GM21529 (cell line): ENCODE data around the gene ZBTB42.

Experiments
- ATAC-seq: cut with Tn5 transposase; IDR thresholded peaks from one replicate; pipeline ENCODE4 v1.9.1; 2021; ENCODE audit not compliant: unreplicated experiment

ZBTB42 gene

GRCh38 chr14:104800771-104801519 lies at the start of gene ZBTB42:
Gene ZBTB42, plus strand, starts transcription at chr14:104801101. Its CDS starts 97 bp downstream, at chr14:104801198.
- peak; percentile 40 for ATAC-seq

- no peak for ATAC-seq
Observed at GRCh38 chr14:104751539-104752422, 49.1 kb upstream of the ZBTB42 start.

GRCh38 chr14:104752423-104752734 lies 48.5 kb upstream of the ZBTB42 start:
- ATAC-seq: no peak

- ATAC-seq: peak; percentile 86
Observed at GRCh38 chr14:104752735-104753527, 48.0 kb upstream of the ZBTB42 start, which contains the start of gene SIVA1. Gene SIVA1, plus strand, starts transcription at chr14:104753147. Its CDS starts 55 bp downstream, at chr14:104753202.

GRCh38 chr14:104753528-104754212 lies 47.2 kb upstream of the ZBTB42 start:
- no peak for ATAC-seq

GRCh38 chr14:104754213-104754851 lies 46.6 kb upstream of the ZBTB42 start:
- ATAC-seq: no peak

- ATAC-seq: no peak
Observed at GRCh38 chr14:104755621-104756020, 45.3 kb upstream of the ZBTB42 start.

- ATAC-seq: no peak
Observed at GRCh38 chr14:104756477-104757237, 44.2 kb upstream of the ZBTB42 start.

GRCh38 chr14:104757238-104757585 lies 43.7 kb upstream of the ZBTB42 start:
- no peak for ATAC-seq

GRCh38 chr14:104757681-104758392 lies 43.1 kb upstream of the ZBTB42 start:
- ATAC-seq: no peak

GRCh38 chr14:104758981-104759969 lies 41.6 kb upstream of the ZBTB42 start:
- ATAC-seq: no peak

GRCh38 chr14:104765517-104765916 lies 35.4 kb upstream of the ZBTB42 start:
- no peak for ATAC-seq

- ATAC-seq: no peak
Observed at GRCh38 chr14:104766256-104766862, 34.5 kb upstream of the ZBTB42 start.

- ATAC-seq: no peak
Observed at GRCh38 chr14:104766863-104767633, 33.9 kb upstream of the ZBTB42 start.

- no peak for ATAC-seq
Observed at GRCh38 chr14:104767634-104767918, 33.3 kb upstream of the ZBTB42 start.

GRCh38 chr14:104768437-104769323 lies 32.2 kb upstream of the ZBTB42 start:
- ATAC-seq: peak; percentile 85
